ENCODE data around the gene BCS1L.

BCS1L gene

DNA sequence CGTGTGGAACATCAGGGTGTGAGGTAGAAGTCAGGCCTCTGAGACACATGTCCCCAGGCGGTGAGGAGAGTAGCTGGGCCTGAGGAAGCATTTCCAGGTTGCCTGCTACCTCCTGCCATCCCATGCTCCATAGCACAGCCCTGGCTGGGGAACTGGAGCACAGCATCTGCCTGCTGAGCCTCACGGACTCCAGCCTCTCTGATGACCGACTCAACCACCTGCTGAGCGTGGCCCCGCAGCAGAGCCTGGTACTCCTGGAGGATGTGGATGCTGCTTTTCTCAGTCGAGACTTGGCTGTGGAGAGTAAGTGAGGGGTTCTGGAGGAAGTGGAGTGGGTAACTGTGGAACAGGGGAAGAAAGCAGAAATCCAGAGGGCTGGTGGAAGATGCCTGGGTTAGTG is 2.9 kb downstream of the BCS1L start:
- no peak for DNase-seq

DNA sequence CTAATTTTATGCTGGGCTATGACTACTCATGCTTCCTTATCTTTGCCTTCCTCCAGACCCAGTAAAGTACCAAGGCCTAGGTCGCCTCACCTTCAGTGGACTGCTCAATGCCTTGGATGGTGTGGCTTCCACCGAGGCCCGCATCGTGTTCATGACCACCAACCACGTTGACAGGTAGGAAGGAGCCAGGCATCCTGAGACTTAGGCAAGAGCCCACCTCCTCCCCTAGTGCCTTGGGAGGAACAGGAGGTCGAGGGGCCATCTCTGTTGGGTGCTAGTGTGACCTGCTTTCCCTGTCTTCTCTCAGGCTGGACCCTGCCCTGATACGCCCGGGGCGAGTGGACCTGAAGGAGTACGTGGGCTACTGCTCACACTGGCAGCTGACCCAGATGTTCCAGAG is 3.3 kb downstream of the BCS1L start:
- no peak for DNase-seq

DNA sequence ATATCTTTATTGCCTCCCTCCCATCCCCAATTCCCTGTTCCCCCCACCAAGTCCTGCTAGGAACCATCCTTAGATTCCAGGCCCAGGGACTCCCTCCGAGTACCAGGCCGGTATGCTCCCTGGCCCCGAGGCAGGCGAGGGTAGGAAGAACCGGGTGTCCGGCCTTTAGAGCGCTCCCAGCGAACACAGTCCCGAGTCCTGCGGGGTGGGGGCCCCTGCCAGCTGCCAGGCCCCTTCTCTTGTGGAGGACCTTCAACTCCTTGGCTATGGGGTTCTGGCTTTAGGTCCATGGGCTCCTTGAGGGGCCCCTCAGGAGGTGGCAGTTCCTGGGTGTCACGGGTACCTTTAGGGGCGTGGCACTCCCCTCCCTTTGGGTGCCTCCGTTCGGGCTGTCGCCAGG is 4.4 kb downstream of the BCS1L start:
- DNase-seq = no peak

GRCh38 chr2:218664653-218665052 is 5.2 kb downstream of the BCS1L start:
- DNase-seq = no peak

GRCh38 chr2:218671097-218671653 is 11.7 kb downstream of the BCS1L start:
- no peak for DNase-seq

- peak; percentile 77 to 82 for DNase-seq
These were observed 12.4 kb downstream of the BCS1L start, which contains the start of the genes RNF25 and STK36 for GRCh38 chr2:218671654-218672566. RNF25 (minus strand) TSS chr2:218672002; CDS start chr2:218671970, 32 bp downstream. STK36 (plus strand) TSS chr2:218672086; CDS start chr2:218672830, 744 bp downstream.

GRCh38 chr2:218679119-218679518 is 19.6 kb downstream of the BCS1L start:
- DNase-seq = peak; percentile 39 to 57

DNA sequence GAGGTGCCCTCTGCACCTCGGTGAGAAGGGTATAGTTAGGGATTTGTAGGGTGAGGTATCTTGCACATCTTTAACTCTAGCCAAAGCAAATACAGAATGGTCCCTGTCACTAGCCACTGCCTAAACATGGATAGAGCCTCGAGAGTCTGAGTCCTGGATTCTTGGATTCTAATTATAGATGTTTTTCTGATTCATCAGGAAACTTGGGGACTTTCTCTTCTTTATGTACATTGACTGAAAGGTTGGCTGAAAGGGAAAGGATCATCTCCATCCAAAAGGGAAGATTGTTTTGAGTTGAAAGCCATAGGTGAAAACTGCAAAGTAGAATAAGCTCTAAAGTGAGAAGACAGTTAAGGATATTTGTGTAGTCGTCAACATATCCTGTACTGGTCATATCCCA is 20.6 kb downstream of the BCS1L start:
- no peak for DNase-seq

GRCh38 chr2:218687400-218688060 is 28.0 kb downstream of the BCS1L start:
- peak; percentile 84 for DNase-seq

- no peak for DNase-seq
These were observed 31.8 kb downstream of the BCS1L start for GRCh38 chr2:218691234-218691633.

- no peak for DNase-seq
These were observed 35.1 kb downstream of the BCS1L start for GRCh38 chr2:218694405-218695145.

DNA sequence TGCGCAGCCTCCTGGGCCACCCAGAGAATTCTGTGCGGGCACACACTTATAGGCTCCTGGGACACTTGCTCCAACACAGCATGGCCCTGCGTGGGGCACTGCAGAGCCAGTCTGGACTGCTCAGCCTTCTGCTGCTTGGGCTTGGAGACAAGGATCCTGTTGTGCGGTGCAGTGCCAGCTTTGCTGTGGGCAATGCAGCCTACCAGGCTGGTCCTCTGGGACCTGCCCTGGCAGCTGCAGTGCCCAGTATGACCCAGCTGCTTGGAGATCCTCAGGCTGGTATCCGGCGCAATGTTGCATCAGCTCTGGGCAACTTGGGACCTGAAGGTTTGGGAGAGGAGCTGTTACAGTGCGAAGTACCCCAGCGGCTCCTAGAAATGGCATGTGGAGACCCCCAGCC is 39.4 kb downstream of the BCS1L start:
- no peak for DNase-seq

DNA sequence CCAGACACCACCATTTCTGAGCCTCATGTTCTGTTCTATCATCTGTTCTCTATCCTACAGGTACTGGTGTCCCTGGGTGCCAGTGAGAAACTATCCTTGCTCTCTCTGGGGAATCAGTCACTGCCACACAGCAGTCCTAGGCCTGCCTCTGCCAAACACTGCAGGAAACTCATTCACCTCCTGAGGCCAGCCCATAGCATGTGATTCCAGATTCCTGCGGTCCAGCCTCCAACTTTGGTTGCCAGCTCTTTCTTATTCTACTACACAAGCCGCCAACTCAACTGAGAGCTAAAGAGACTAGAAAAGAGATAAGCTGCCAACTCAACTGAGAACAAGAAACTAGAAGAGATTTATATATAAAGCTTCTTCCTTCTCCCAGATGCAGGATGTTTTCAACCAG is 42.3 kb downstream of the BCS1L start:
- DNase-seq = no peak

- no peak for DNase-seq
These were observed 43.9 kb downstream of the BCS1L start for GRCh38 chr2:218703341-218703740.

GRCh38 chr2:218708086-218708485 is 48.6 kb downstream of the BCS1L start:
- no peak for DNase-seq

DNA sequence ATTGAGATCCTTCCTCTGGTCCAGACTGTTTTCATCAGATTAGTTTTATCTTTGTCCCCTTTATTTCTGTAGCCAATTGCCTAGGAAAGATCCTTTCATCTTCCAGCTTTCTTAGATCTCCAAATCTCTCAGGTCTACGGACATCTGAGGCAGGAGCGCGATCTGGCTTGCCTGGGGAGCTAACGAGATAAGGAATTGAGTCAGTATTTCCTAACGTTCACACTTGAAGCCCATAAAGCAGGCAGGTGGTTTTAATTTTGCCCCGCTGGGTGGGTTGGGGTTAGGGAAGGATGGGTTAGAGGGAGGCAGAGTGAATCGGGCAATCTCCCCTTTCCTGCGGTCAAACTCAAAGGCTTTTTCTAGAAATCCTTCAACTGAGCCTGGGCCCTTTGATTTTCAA is 50.4 kb downstream of the BCS1L start:
- DNase-seq = no peak

DNA sequence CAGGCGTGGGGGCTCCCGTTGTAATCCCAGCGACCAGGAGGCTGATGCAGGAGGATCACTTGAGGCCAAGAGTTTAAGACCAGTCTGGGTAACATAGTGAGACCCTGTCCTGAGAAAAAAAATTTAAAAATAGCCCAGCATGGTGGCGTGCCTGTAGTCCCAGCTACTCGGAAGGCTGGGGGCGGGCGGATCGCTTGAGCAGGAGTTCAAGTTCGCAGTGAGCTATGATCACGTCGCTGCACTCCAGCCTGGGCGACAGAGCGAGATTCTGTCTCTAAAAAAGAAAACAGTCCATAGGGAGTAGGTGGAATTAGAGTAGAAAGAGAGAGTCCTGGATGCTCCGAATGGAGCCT is 50.8 kb downstream of the BCS1L start:
- no peak for DNase-seq

DNA sequence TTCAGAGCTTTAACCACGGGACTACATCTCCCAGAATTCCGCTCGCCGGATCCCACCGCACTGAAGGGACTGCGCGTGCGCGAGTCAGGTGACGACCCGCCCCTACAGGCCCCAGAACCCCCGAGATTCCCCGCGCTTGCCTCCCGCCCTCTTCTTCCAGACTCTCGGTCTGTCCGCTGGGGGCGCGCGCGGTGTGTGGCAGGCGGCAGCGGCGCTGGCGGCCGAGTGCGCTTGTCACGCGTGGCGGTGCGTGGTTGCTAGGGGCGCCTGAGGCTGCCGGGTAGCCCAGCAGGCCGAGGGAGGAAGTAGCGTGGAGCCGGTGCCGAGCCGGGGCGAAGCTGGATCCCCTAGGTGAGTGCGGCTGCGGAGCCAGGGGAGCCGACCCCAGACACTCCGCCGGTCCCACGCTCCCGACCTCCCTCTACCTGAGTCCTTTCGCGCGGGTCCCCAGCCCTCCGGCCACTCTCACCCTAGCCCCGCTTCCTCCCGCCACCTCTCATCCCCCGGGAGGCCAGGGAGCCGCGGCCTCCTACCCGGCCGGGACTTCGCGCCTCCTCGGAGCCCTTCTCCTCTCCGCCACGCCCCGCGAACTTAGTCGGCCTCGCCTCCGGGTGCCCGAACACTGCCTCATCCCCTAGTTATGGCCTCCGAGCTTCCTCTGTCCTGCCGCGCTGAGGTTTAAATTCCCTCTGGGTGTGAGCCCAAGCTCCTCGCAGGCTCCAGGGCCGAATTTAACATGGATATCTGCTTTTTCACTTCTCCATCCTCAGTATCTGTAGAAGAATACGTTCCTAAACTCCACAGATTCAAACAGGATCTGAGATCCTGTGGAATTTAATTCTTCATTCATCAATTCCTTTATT is 51.4 kb downstream of the BCS1L start, which contains the start of gene TTLL4:
TTLL4 (plus strand) TSS at position 149 of the 863 bp plus-strand sequence. CDS start 26,842 bp downstream, outside the sequence.
- peak; percentile 87 to 91 for DNase-seq

GRCh38 chr2:218711550-218711929 is 52.1 kb downstream of the BCS1L start:
- DNase-seq = no peak

Data from AML-193 (cell line).